ENCODE measurements around the gene DNAI1.
"Not testable (repeated sequence)": the region's sequence is repeated elsewhere in the genome, so short reads cannot be mapped to it uniquely, and the experiment has no call there.

Gene DNAI1

GRCh38 chr9:34458013-34458958, at the start of gene DNAI1, which contains the start of gene FAM219A:
Gene DNAI1 (plus strand): TSS chr9:34458805. CDS start chr9:34459006, 201 bp downstream.
Gene FAM219A (minus strand): TSS chr9:34458570. CDS start chr9:34458263, 307 bp downstream.
- DNase-seq: peak; percentile 98 to 99

- DNase-seq: no peak
Observed at GRCh38 chr9:34409154-34409553, 49.5 kb upstream of the DNAI1 start.

GRCh38 chr9:34412336-34412735, 46.3 kb upstream of the DNAI1 start:
- no peak for DNase-seq

- DNase-seq: peak in 1 of 2 donors; percentile 15
Observed at GRCh38 chr9:34413231-34413852, 45.3 kb upstream of the DNAI1 start.

GRCh38 chr9:34417734-34418133, 40.9 kb upstream of the DNAI1 start:
- DNase-seq: no peak

- DNase-seq: no peak
Observed at GRCh38 chr9:34419716-34420504, 38.7 kb upstream of the DNAI1 start.

GRCh38 chr9:34426347-34427074, 32.1 kb upstream of the DNAI1 start:
- no peak for DNase-seq

GRCh38 chr9:34428325-34428958, 30.2 kb upstream of the DNAI1 start:
- peak in 1 of 2 donors; percentile 35 for DNase-seq

- no peak for DNase-seq
Observed at GRCh38 chr9:34430843-34431437, 27.7 kb upstream of the DNAI1 start.

GRCh38 chr9:34431667-34432066, 26.9 kb upstream of the DNAI1 start:
- no peak for DNase-seq

GRCh38 chr9:34437006-34437925, 21.3 kb upstream of the DNAI1 start:
- DNase-seq: peak; percentile 21 to 37

- not testable (repeated sequence) for DNase-seq
Observed at GRCh38 chr9:34437926-34438307, 20.7 kb upstream of the DNAI1 start.

GRCh38 chr9:34438465-34438864, 20.1 kb upstream of the DNAI1 start:
- not testable (repeated sequence) for DNase-seq

- no peak for DNase-seq
Observed at GRCh38 chr9:34440017-34440416, 18.6 kb upstream of the DNAI1 start.

- no peak for DNase-seq
Observed at GRCh38 chr9:34442770-34443169, 15.8 kb upstream of the DNAI1 start.

GRCh38 chr9:34443533-34443932, 15.1 kb upstream of the DNAI1 start:
- no peak for DNase-seq

GRCh38 chr9:34443976-34444375, 14.6 kb upstream of the DNAI1 start:
- no peak for DNase-seq

- no peak for DNase-seq
Observed at GRCh38 chr9:34446468-34446891, 12.1 kb upstream of the DNAI1 start.

- DNase-seq: no peak
Observed at GRCh38 chr9:34446951-34447350, 11.7 kb upstream of the DNAI1 start.

- DNase-seq: no peak
Observed at GRCh38 chr9:34450644-34451043, 8.0 kb upstream of the DNAI1 start.

Data from hippocampal formation (tissue), 2 donors.